AG04449 (cell line): ENCODE data around the gene GRXCR2.
"Not testable (repeated sequence)": the region's sequence is repeated elsewhere in the genome, so short reads cannot be mapped to it uniquely, and the experiment has no call there.

Experiments
- CTCF ChIA-PET: fragments of 350-600 bp; formaldehyde crosslinking; extraction: SDS; loops from one replicate; lab custom pipeline; 2021; ENCODE audit warnings: antibody characterized with exemption; lab: Yijun Ruan, JAX
- POLR2A ChIA-PET: fragments of 400-600, 350-600 bp; formaldehyde crosslinking; extraction: SDS; loops from one replicate; lab custom pipeline; 2020; ENCODE audit warnings: antibody characterized with exemption, inconsistent platforms; lab: Yijun Ruan, JAX
- DNase-seq: peaks from one replicate; pipeline ENCODE4 v3.0.0-alpha.2; 2010; ENCODE audit warnings: low read depth, low spot score
- H3K4me3 ChIP-seq: 2 replicates; pipeline ENCODE4 v1.5.1; 2011; ENCODE audit warnings: low read depth, mild to moderate bottlenecking, control low read depth, low read length
- CTCF ChIP-seq: IDR thresholded peaks from one replicate; pipeline ENCODE4 v1.5.1; 2011; ENCODE audit warnings: mild to moderate bottlenecking, moderate library complexity, low read length, control low read depth, inconsistent platforms; ENCODE audit not compliant: insufficient read depth; ENCODE audit errors: missing control alignments

The GRXCR2 gene

GRCh38 chr5:145840458-145841132 lies 32.2 kb downstream of the GRXCR2 start:
- DNase-seq, result no peak
- H3K4me3 ChIP-seq, result no peak overlapping the region
- POLR2A ChIA-PET, result interaction anchor here (0.6 kb wide), 1 partner anchor 76 kb away, joined by 3 read pairs; no protein-coding TSS in a partner anchor
- CTCF ChIA-PET, result interaction anchor here (0.7 to 2.9 kb wide), 4 partner anchors 14 to 208 kb away, joined by 3 to 12 read pairs (median 8); no protein-coding TSS in a partner anchor
- TF ChIP-seq CTCF, result no peak

GRCh38 chr5:145838276-145838675 lies 34.5 kb downstream of the GRXCR2 start:
- ChIA-PET CTCF (interaction anchor here (2.3 kb wide), 1 partner anchor 13 kb away, joined by 7 read pairs; no protein-coding TSS in a partner anchor), POLR2A (no interaction called here)
- no peak for DNase-seq
- no peak overlapping the region for H3K4me3 ChIP-seq
- TF ChIP-seq CTCF, result no peak

GRCh38 chr5:145836241-145836640 lies 36.6 kb downstream of the GRXCR2 start:
- POLR2A ChIA-PET, DNase-seq, H3K4me3 ChIP-seq: not testable (repeated sequence)
- CTCF ChIA-PET, result interaction anchor here (1.1 to 15.5 kb wide), 4 partner anchors 10 to 215 kb away, joined by 4 to 190 read pairs (median 10); no protein-coding TSS in a partner anchor

GRCh38 chr5:145835848-145836239 lies 37.0 kb downstream of the GRXCR2 start:
- TF ChIP-seq CTCF, result no peak
- POLR2A ChIA-PET, result no interaction called here
- DNase-seq, result no peak
- peak overlapping the region; percentile 73 for H3K4me3 ChIP-seq
- CTCF ChIA-PET, result interaction anchor here (0.6 to 15.5 kb wide), 7 partner anchors 10 to 215 kb away, joined by 3 to 190 read pairs (median 5); no protein-coding TSS in a partner anchor

GRCh38 chr5:145834917-145835847 lies 37.6 kb downstream of the GRXCR2 start, which contains the start of gene PRELID2:
TSS of gene PRELID2 (minus strand) at chr5:145835342. CDS start at chr5:145835251, 91 bp downstream.
- no peak for TF ChIP-seq CTCF
- no peak for DNase-seq
- ChIA-PET CTCF (interaction anchor here (0.6 to 15.5 kb wide), 10 partner anchors 9 to 1631 kb away, joined by 3 to 190 read pairs (median 4); no protein-coding TSS in a partner anchor), POLR2A (no interaction called here)
- H3K4me3 ChIP-seq, result peak within 1 kb of the TSS; percentile 73

GRCh38 chr5:145834554-145834916 lies 38.3 kb downstream of the GRXCR2 start:
- DNase-seq, result no peak
- POLR2A ChIA-PET, result no interaction called here
- no peak for TF ChIP-seq CTCF

More at GRCh38 chr5:145834554-145834916, 38.3 kb downstream of the GRXCR2 start:
- H3K4me3 ChIP-seq, result peak overlapping the region; percentile 73
- CTCF ChIA-PET, result interaction anchor here (0.8 to 15.5 kb wide), 7 partner anchors 9 to 1631 kb away, joined by 3 to 190 read pairs (median 5); no protein-coding TSS in a partner anchor
